Cardiac muscle cell (in vitro differentiated cells and primary cell): ENCODE results near the gene MRPL51. TPM values are rescaled to one million over a fixed set of nuclear protein-coding genes. Genes with fewer than 3 reads are reported as not detected.
"Not testable (repeated sequence)": the region's sequence is repeated elsewhere in the genome, so short reads cannot be mapped to it uniquely, and the experiment has no call there.

ENCODE experiments used
- DNase-seq, 2 donors: peaks; one replicate each; pipeline versions ENCODE4 v3.0.0 to v3.0.0-alpha.2; 2010 to 2017; ENCODE audit warnings: low read depth in 1 of 2, low spot score in 1 of 2
- H3K27ac ChIP-seq: fragments of 200-600 bp; sonication (generic); 2 replicates; pipeline ENCODE4 v1.5.1; 2016
- H3K27me3 ChIP-seq: fragments of 200-600 bp; sonication (generic); 2 replicates; pipeline ENCODE4 v1.6.0; 2016; ENCODE audit warnings: control low read depth
- H3K36me3 ChIP-seq: fragments of 200-600 bp; sonication (generic); 2 replicates; pipeline ENCODE4 v1.5.1; 2016; ENCODE audit warnings: control low read depth
- H3K4me1 ChIP-seq: fragments of 200-600 bp; sonication (generic); 2 replicates; pipeline ENCODE4 v1.8.1; 2017; ENCODE audit warnings: low read depth, mild to moderate bottlenecking, mixed run types
- H3K4me3 ChIP-seq: fragments of 200-600 bp; sonication (generic); 2 replicates; pipeline ENCODE4 v1.5.1; 2016; ENCODE audit warnings: mild to moderate bottlenecking
- H3K9me3 ChIP-seq: fragments of 200-600 bp; sonication (generic); 2 replicates; pipeline ENCODE4 v1.5.1; 2017; ENCODE audit warnings: low read depth, mild to moderate bottlenecking, control low read depth
- CTCF ChIP-seq: IDR thresholded peaks from 2 replicates; pipeline ENCODE4 v1.5.1; 2012; ENCODE audit warnings: low read depth, mild to moderate bottlenecking, low read length
- polyA plus RNA-seq: library from polyadenylated mRNA; unstranded; fragments of >200 nt; fragmentation: Nextera tagmentation; extraction: Ambion mirVana; gene quantifications from 2 replicates; pipeline ENCODE4 v1.2.1, GENCODE V29; 2016
- total RNA-seq: library from RNA; depleted of rRNA; stranded (reverse); fragments of >200 nt; gene quantifications from 2 replicates; pipeline ENCODE4 v1.2.3, GENCODE V29; 2016

MRPL51 gene
- total and polyA plus RNA-seq, 2 experiments from 2014 or later, result 75.1 to 279 TPM

- Histone ChIP-seq H3K4me3 (no peak overlapping the region), H3K27me3 (no peaks in the 10 kb centered on the region), H3K27ac (no peak overlapping the region), H3K9me3 (no peaks in the 10 kb centered on the region), H3K4me1 (peaks cover 4% of the 10 kb centered on the region), H3K36me3 (peaks cover 8% of the 10 kb centered on the region)
- DNase-seq, result peak in 1 of 2 donors; percentile 5
- no peak for TF ChIP-seq CTCF
Measured at GRCh38 chr12:6489449-6489848, 3.6 kb downstream of the MRPL51 start.

GRCh38 chr12:6488240-6488639 lies 4.8 kb downstream of the MRPL51 start:
- Histone ChIP-seq H3K9me3 (no peaks in the 10 kb centered on the region), H3K36me3 (peaks cover 8% of the 10 kb centered on the region), H3K27me3 (no peaks in the 10 kb centered on the region), H3K4me3 (no peak overlapping the region), H3K4me1 (peaks cover 3% of the 10 kb centered on the region), H3K27ac (no peak overlapping the region)
- DNase-seq, result no peak
- no peak for TF ChIP-seq CTCF

GRCh38 chr12:6478416-6478815 lies 14.6 kb downstream of the MRPL51 start:
- peak in 1 of 2 donors; percentile 25 for DNase-seq
- Histone ChIP-seq H3K9me3 (no peaks in the 10 kb centered on the region), H3K36me3 (no peaks in the 10 kb centered on the region), H3K4me1 (no peaks in the 10 kb centered on the region), H3K27ac (no peak overlapping the region), H3K27me3 (no peaks in the 10 kb centered on the region), H3K4me3 (no peak overlapping the region)
- TF ChIP-seq CTCF, result no peak

GRCh38 chr12:6477601-6478377 lies 15.3 kb downstream of the MRPL51 start:
- H3K27me3 ChIP-seq, H3K36me3 ChIP-seq: not testable (repeated sequence)

GRCh38 chr12:6476489-6476888 lies 16.6 kb downstream of the MRPL51 start:
- no peaks in the 10 kb centered on the region for H3K36me3 ChIP-seq
- no peaks in the 10 kb centered on the region for H3K27me3 ChIP-seq
- H3K27ac ChIP-seq, result no peak overlapping the region
- TF ChIP-seq CTCF, result no peak
- no peaks in the 10 kb centered on the region for H3K4me1 ChIP-seq
- peak in 1 of 2 donors; percentile 74 for DNase-seq
- no peak overlapping the region for H3K4me3 ChIP-seq
- H3K9me3 ChIP-seq, result no peaks in the 10 kb centered on the region

More at GRCh38 chr12:6477601-6478377, 15.3 kb downstream of the MRPL51 start:
- not testable (repeated sequence) for H3K27ac ChIP-seq, H3K4me3 ChIP-seq, H3K4me1 ChIP-seq, DNase-seq, H3K9me3 ChIP-seq

GRCh38 chr12:6475233-6475975 lies 17.7 kb downstream of the MRPL51 start:
- not testable (repeated sequence) for DNase-seq, H3K4me1 ChIP-seq, H3K27ac ChIP-seq, H3K4me3 ChIP-seq, H3K27me3 ChIP-seq, H3K9me3 ChIP-seq, H3K36me3 ChIP-seq
